Activated CD8-positive, alpha-beta T cell treated with anti-CD3 and anti-CD28 coated beads for 36 hours (primary cell): ENCODE measurements around the gene TOLLIP. TPM values are rescaled to one million over a fixed set of nuclear protein-coding genes. Genes with fewer than 3 reads are reported as not detected.

Experiments used
- ATAC-seq: fragments of 200-7000 bp; cut with Tn5 transposase; one replicate; pipeline ENCODE4 v1.10.0; 2021; ENCODE audit warnings: mild to moderate bottlenecking, moderate library complexity
- CTCF ChIA-PET: fragments of 350-600 bp; sonication (Branson Sonifier 250); formaldehyde crosslinking; loops from one replicate; lab custom pipeline; 2021; ENCODE audit warnings: antibody characterized with exemption; lab: Charles Lee
- POLR2A ChIA-PET: fragments of 350-600 bp; sonication (Branson Sonifier 250); formaldehyde crosslinking; loops from one replicate; lab custom pipeline; 2021; ENCODE audit warnings: antibody characterized with exemption; lab: Charles Lee
- DNase-seq: peaks from one replicate; pipeline ENCODE4 v3.0.0-alpha.2; 2020
- H3K27ac Mint-ChIP-seq: one replicate; pipeline ENCODE4 v1.8.0; 2021; ENCODE audit warnings: mild to moderate bottlenecking, mixed read lengths
- H3K27me3 Mint-ChIP-seq: one replicate; pipeline ENCODE4 v1.8.0; 2021; ENCODE audit warnings: mixed read lengths
- H3K36me3 Mint-ChIP-seq: one replicate; pipeline ENCODE4 v1.8.0; 2021; ENCODE audit warnings: low read depth, mixed read lengths
- H3K4me1 Mint-ChIP-seq: one replicate; pipeline ENCODE4 v1.8.0; 2021; ENCODE audit warnings: low read depth, mixed read lengths
- H3K4me3 Mint-ChIP-seq: one replicate; pipeline ENCODE4 v1.8.0; 2021; ENCODE audit warnings: mild to moderate bottlenecking, moderate library complexity, mixed read lengths
- H3K9me3 Mint-ChIP-seq: one replicate; pipeline ENCODE4 v1.8.0; 2021; ENCODE audit warnings: mixed read lengths
- intact Hi-C: fragments of 100-400 bp; cut with micrococcal nuclease; formaldehyde crosslinking; loops from one replicate; pipeline ENCODE4 v1.10.0; 2022
- microRNA-seq: library from miRNA; unstranded; fragments of <30 nt; microRNA quantifications from one replicate; pipeline ENCODE4 v1.2.0, GENCODE V29; 2022; ENCODE audit warnings: borderline microRNAs expressed, borderline replicate concordance
- total RNA-seq, 2 experiments: library from RNA; stranded (reverse); gene quantifications; one replicate each; pipeline ENCODE4 v1.2.3, GENCODE V29; 2021
- TF ChIP-seq, protein P1 (sequence below): fragments of 200-600 bp; IDR thresholded peaks from one replicate; pipeline ENCODE4 v1.8.0; 2022; ENCODE audit warnings: antibody characterized with exemption, mild to moderate bottlenecking

Gene TOLLIP
- total RNA-seq, 2 experiments from 2014 or later: 32.4 to 33.1 TPM

GRCh38 chr11:1226226-1226985 lies 83.0 kb downstream of the TOLLIP start:
- no peaks in the 10 kb centered on the region for H3K4me1 Mint-ChIP-seq
- no peak overlapping the region for H3K4me3 Mint-ChIP-seq
- TF ChIP-seq, protein P1, sequence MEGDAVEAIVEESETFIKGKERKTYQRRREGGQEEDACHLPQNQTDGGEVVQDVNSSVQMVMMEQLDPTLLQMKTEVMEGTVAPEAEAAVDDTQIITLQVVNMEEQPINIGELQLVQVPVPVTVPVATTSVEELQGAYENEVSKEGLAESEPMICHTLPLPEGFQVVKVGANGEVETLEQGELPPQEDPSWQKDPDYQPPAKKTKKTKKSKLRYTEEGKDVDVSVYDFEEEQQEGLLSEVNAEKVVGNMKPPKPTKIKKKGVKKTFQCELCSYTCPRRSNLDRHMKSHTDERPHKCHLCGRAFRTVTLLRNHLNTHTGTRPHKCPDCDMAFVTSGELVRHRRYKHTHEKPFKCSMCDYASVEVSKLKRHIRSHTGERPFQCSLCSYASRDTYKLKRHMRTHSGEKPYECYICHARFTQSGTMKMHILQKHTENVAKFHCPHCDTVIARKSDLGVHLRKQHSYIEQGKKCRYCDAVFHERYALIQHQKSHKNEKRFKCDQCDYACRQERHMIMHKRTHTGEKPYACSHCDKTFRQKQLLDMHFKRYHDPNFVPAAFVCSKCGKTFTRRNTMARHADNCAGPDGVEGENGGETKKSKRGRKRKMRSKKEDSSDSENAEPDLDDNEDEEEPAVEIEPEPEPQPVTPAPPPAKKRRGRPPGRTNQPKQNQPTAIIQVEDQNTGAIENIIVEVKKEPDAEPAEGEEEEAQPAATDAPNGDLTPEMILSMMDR: no peak
- no peak for ATAC-seq
- no peaks in the 10 kb centered on the region for H3K9me3 Mint-ChIP-seq
- CTCF ChIA-PET: no interaction called here
- no peak for DNase-seq
- H3K27me3 Mint-ChIP-seq: peaks cover 1% of the 10 kb centered on the region
- intact Hi-C loops: no loop called here
- H3K27ac Mint-ChIP-seq: no peak overlapping the region
- H3K36me3 Mint-ChIP-seq: no peaks in the 10 kb centered on the region
- POLR2A ChIA-PET: no interaction called here

- no peak for DNase-seq
- TF ChIP-seq, protein P1: no peak
These were observed 83.8 kb downstream of the TOLLIP start for GRCh38 chr11:1225386-1226225.

GRCh38 chr11:1224491-1225385 lies 84.7 kb downstream of the TOLLIP start:
- no peaks in the 10 kb centered on the region for H3K36me3 Mint-ChIP-seq
- ChIA-PET CTCF (no interaction called here), POLR2A (no interaction called here)
- TF ChIP-seq, protein P1: no peak
- peaks cover 4% of the 10 kb centered on the region for H3K27me3 Mint-ChIP-seq
- H3K4me1 Mint-ChIP-seq: no peaks in the 10 kb centered on the region
- DNase-seq (no peak), ATAC-seq (no peak)
- no peak overlapping the region for H3K4me3 Mint-ChIP-seq
- H3K9me3 Mint-ChIP-seq: no peaks in the 10 kb centered on the region
- intact Hi-C loops: no loop called here
- no peak overlapping the region for H3K27ac Mint-ChIP-seq

More at GRCh38 chr11:1225386-1226225, 83.8 kb downstream of the TOLLIP start:
- no peak for ATAC-seq
- Mint-ChIP-seq H3K27ac (no peak overlapping the region), H3K9me3 (no peaks in the 10 kb centered on the region), H3K36me3 (no peaks in the 10 kb centered on the region), H3K27me3 (peaks cover 4% of the 10 kb centered on the region), H3K4me3 (no peak overlapping the region), H3K4me1 (no peaks in the 10 kb centered on the region)
- ChIA-PET CTCF (no interaction called here), POLR2A (no interaction called here)
- intact Hi-C loops: no loop called here

Small RNA genes lying within 50 kb of the gene (microRNA-seq; reads per million reads assigned to microRNA genes)
- gene MIR6744: not detected

Other genes with a start within 250 kb of the TOLLIP start
- gene MUC2, start 234.8 kb downstream of the TOLLIP start, total RNA-seq: not detected
- gene MUC5AC, start 151.7 kb downstream of the TOLLIP start, total RNA-seq: not detected
- not detected for gene MUC5B, start 86.6 kb downstream of the TOLLIP start, total RNA-seq
- 1 to 10 TPM; 1.1 to 2.0 TPM for gene BRSK2, start 80.3 kb upstream of the TOLLIP start, total RNA-seq
- gene MOB2, start 177.1 kb upstream of the TOLLIP start, total RNA-seq: 10 to 100 TPM; 13.2 to 14.0 TPM